NCI-H128 (cell line): ENCODE data around the gene TUBG1.
A peak's percentile ranks its signal among the peaks of the same experiment; 100 is the strongest.

ENCODE experiments used
- DNase-seq: peaks from one replicate; lab custom pipeline; 2025; ENCODE audit not compliant: unreplicated experiment; lab: John Stamatoyannopoulos, UW

TUBG1 gene

GRCh38 chr17:42609182-42609813 is at the start of gene TUBG1, which contains the start of gene RETREG3:
Gene TUBG1, plus strand, starts transcription at chr17:42609683. Its CDS starts 55 bp downstream, at chr17:42609738.
Gene RETREG3, minus strand, starts transcription at chr17:42609374. Its CDS starts 50 bp downstream, at chr17:42609324.
- peak; percentile 94 for DNase-seq

GRCh38 chr17:42560246-42560645 is 49.2 kb upstream of the TUBG1 start:
- no peak for DNase-seq

GRCh38 chr17:42561897-42562387 is 47.5 kb upstream of the TUBG1 start, which contains the start of gene COASY:
Gene COASY, plus strand, starts transcription at chr17:42562148. Its CDS starts 475 bp downstream, at chr17:42562623.
- peak; percentile 89 for DNase-seq

GRCh38 chr17:42562388-42563142 is 46.9 kb upstream of the TUBG1 start:
- DNase-seq = no peak

- no peak for DNase-seq
These were observed 46.4 kb upstream of the TUBG1 start for GRCh38 chr17:42563143-42563509.

- DNase-seq = no peak
These were observed 45.9 kb upstream of the TUBG1 start for GRCh38 chr17:42563543-42563942.

GRCh38 chr17:42563950-42564349 is 45.5 kb upstream of the TUBG1 start:
- no peak for DNase-seq

- DNase-seq = no peak
These were observed 44.5 kb upstream of the TUBG1 start for GRCh38 chr17:42564815-42565522.

- DNase-seq = no peak
These were observed 43.8 kb upstream of the TUBG1 start for GRCh38 chr17:42565523-42566214.

GRCh38 chr17:42566215-42566882 is 43.1 kb upstream of the TUBG1 start:
- no peak for DNase-seq

GRCh38 chr17:42566883-42567573 is 42.5 kb upstream of the TUBG1 start, which contains the start of gene MLX:
Gene MLX, plus strand, starts transcription at chr17:42567100. Its CDS starts 25 bp downstream, at chr17:42567125.
- DNase-seq = peak; percentile 74

- no peak for DNase-seq
These were observed 41.0 kb upstream of the TUBG1 start for GRCh38 chr17:42568341-42569111.

GRCh38 chr17:42571435-42572225 is 37.9 kb upstream of the TUBG1 start:
- no peak for DNase-seq

GRCh38 chr17:42573095-42573494 is 36.4 kb upstream of the TUBG1 start:
- no peak for DNase-seq

- DNase-seq = no peak
These were observed 35.0 kb upstream of the TUBG1 start for GRCh38 chr17:42574463-42574862.

- no peak for DNase-seq
These were observed 32.3 kb upstream of the TUBG1 start for GRCh38 chr17:42577140-42577531.

GRCh38 chr17:42577532-42578281 is 31.8 kb upstream of the TUBG1 start, which contains the start of gene PSMC3IP:
Gene PSMC3IP, minus strand, starts transcription at chr17:42577729. Its CDS starts 43 bp downstream, at chr17:42577686.
- peak; percentile 59 for DNase-seq
